Limb (tissue), 2 donors: ENCODE results near the gene TTC14.
"Not testable (repeated sequence)": the region's sequence is repeated elsewhere in the genome, so short reads cannot be mapped to it uniquely, and the experiment has no call there.

Source experiments
- DNase-seq, 2 donors: peaks; one replicate each; pipeline ENCODE4 v3.0.0-alpha.2; 2016; ENCODE audit errors: extremely low spot score in 2 of 2

The TTC14 gene, protein sequence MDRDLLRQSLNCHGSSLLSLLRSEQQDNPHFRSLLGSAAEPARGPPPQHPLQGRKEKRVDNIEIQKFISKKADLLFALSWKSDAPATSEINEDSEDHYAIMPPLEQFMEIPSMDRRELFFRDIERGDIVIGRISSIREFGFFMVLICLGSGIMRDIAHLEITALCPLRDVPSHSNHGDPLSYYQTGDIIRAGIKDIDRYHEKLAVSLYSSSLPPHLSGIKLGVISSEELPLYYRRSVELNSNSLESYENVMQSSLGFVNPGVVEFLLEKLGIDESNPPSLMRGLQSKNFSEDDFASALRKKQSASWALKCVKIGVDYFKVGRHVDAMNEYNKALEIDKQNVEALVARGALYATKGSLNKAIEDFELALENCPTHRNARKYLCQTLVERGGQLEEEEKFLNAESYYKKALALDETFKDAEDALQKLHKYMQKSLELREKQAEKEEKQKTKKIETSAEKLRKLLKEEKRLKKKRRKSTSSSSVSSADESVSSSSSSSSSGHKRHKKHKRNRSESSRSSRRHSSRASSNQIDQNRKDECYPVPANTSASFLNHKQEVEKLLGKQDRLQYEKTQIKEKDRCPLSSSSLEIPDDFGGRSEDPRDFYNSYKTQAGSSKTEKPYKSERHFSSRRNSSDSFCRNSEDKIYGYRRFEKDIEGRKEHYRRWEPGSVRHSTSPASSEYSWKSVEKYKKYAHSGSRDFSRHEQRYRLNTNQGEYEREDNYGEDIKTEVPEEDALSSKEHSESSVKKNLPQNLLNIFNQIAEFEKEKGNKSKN

DNA sequence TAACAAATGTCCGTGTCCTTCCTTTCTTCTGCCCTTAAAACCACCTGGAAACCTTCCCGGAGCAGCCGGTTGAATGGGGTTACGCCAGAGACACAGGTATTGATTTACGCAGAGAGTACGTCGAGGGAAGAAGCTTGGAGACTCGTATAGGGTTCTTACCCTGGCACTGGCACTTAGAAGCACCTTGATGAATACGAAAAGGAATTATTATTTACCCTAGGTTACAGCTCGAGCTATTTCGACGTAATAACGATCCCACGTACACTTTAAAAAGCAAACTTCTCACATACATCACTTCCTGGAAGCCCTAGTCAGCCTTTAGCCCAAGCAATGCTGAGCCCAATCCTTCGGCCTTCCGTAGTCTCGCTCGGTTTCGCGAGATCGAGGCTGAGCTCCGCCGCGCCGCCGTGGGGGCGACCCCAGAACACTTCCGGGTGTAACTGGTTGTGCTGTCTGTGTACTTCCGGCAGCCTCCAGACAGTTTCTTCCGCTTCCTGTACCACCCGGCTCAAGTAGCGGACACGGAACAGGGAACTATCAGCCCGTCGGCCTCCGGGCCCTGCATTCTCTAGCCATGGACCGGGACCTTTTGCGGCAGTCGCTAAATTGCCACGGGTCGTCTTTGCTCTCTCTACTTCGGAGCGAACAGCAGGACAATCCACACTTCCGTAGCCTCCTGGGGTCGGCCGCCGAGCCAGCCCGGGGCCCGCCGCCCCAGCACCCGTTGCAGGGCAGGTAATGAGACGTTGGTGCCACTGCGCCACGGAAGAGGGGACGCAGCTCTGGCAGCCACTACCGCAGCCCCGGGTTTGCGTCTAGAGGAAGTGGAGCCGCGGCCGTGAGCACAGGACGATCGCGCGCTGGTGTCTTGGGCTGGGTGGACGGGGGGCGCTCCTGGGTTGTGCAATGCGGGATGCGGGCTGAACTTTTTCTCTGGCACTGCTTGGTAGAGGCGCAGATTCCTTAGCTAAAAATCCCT is at the start of gene TTC14:
Gene TTC14, plus strand, starts transcription at position 476 of the 979 bp plus-strand sequence. Its CDS starts 99 bp downstream, at position 575.
- peak; percentile 95 to 96 for DNase-seq

DNA sequence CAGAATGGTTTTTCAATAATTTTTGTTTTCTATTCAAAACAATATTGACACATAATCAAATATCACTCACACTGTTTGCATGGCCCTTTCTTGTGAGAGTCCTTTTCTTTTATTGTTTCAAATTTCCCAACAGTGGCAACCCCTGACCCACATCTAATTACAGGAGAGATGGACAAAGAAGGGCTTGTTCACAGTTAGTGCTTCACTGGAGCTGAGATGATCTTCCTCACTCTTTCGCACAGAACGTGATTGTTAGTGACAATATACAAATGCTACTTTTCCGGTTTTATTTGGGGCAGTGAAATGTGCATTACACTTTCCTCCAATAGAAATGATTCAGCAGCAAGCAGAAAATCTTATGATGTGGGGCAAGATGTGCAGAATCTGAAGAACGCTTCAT is 38.6 kb upstream of the TTC14 start:
- no peak for DNase-seq

DNA sequence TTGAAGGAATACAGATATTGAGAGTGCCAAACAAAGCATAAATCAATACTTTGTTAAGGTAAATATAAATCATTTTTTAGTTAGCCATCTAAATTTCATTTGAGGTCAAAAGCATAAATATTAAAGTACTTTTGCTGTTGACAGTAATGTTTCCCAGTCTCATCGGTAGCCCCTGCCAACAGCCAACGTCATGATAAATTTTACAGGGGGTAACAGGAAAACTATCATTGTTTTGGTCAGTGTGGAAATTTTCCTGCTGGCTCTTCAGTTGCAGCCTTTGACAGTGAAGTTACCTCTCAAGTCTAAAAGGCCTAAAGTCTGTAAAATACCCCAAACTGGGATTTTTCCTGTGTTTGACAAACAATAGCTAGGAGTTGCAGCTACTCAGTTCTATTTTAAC is 37.3 kb upstream of the TTC14 start:
- no peak for DNase-seq

DNA sequence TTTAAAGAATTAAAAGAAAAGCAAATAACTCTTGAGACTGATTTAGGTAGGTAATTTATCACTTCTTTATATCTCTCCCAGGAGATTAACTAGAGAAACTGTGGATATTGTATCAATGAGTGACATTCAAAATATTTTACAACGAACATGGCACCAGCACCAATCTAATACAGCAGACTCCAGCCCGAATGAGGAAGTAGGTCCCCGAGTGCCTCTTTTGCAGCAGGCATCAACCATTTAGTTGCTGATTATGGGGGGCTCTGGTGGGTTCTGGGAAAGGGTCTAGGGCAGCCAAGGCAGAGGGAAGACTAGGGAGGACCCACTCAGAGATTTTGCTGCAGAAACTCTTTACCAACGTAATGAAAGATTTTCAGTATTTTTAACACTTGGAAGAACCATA is 31.7 kb upstream of the TTC14 start:
- no peak for DNase-seq

DNA sequence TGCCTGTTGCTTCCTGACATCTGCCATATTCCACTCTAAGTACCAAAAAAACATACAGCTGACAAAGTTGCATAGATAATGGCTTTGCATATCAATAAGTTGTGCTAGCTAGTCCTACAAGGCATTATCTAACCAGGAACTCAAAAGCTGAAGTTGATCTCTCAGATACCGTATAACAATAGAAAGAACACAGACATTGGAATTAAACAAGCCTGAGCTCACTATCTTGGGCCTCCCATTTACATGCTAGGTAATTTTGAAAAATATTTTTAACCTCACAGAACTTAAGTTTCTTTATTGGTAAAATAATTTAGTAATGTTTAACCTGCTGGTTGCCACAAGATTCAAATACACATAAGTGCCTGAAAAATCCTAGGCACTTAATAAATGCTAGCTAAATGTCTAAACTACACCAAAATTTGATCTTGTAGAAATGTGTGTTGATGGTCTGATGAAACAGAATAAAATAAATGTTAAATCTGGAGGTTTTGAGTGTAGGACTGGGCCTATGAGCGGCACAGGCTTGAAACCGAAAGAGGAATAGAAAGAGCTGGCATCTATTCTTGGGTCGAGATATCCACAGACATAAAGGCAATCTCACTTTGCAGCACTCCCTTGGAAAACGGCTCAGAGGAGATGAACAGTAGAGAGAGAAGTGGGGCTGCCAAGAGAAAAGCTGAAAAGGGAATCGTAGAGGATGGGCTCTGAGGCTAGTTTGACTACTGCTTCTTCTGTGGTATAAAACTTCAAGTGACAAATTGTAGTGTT is 29.9 kb upstream of the TTC14 start:
- no peak for DNase-seq

DNA sequence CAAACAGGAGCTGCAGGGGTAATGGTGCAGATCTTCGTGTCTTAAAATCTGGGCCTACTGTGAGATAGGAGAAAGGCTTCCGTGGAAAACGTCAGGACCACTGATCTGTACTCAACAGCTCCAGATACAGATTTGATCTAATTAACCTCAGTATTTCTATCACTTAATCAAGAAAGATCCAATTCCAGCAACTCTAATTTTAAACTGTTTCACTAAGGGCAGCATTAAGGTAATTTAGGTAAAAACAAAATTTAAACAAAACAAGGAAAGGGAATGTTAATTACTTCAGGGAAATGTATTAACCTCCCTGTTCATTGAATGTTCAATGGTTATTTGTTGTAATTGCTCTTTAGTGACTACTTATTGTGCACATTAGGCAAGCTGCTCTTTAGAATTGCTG is 26.4 kb upstream of the TTC14 start:
- DNase-seq: no peak

DNA sequence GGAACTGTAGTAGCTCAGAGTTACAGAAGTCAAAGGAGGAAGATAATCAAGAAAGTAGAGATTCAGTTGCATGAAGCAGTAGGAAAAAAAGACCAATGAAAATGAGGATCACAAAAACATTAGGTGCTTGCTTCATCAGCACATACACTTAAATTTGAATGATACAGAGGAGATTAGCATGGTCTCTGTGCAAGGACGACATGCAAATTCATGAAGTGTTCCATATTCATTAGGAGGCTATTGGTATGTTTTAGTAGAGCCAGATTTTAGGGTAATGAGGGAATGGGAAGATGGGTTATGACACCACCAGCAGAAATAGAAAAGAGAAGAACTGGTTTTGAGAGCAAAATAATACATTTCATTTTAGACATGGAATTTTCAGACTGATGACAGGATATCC is 21.0 kb upstream of the TTC14 start:
- no peak for DNase-seq

DNA sequence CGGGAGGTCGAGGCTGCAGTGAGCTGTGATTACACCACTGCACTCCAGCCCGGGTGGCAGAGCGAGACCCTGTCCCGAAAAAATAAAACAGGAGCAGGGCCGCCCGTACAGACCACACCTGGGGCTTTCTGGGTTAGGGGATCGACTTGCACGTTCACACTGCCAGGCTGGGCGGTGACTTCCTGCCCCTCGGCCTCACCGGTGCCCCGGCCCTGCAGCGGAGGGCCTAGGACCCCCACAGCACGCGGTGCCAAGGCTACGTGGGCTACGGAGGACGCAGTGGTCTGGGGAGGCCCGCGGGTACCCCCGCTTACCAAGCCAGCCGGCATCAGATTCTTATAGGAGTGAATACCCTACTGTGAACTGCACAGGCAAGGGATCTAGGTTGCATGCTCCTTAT is 11.6 kb upstream of the TTC14 start:
- no peak for DNase-seq

DNA sequence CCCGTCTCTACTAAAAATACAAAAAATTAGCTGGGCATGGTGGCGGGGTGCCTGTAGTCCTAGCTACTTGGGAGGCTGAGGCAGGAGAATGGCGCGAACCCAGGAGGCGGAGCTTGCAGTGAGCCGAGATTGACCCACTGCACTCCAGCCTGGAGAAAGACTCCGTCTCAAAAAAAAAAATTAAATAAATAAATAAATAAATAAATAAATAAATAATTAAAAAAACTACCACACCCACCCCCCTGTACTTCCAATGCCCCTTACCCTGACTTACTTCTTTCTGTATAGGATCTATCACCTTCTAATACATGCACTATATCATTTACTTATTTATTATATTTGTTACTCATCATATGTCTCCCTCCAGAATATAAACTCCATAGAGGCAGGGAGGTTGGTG is 8.3 kb upstream of the TTC14 start:
- not testable (repeated sequence) for DNase-seq

DNA sequence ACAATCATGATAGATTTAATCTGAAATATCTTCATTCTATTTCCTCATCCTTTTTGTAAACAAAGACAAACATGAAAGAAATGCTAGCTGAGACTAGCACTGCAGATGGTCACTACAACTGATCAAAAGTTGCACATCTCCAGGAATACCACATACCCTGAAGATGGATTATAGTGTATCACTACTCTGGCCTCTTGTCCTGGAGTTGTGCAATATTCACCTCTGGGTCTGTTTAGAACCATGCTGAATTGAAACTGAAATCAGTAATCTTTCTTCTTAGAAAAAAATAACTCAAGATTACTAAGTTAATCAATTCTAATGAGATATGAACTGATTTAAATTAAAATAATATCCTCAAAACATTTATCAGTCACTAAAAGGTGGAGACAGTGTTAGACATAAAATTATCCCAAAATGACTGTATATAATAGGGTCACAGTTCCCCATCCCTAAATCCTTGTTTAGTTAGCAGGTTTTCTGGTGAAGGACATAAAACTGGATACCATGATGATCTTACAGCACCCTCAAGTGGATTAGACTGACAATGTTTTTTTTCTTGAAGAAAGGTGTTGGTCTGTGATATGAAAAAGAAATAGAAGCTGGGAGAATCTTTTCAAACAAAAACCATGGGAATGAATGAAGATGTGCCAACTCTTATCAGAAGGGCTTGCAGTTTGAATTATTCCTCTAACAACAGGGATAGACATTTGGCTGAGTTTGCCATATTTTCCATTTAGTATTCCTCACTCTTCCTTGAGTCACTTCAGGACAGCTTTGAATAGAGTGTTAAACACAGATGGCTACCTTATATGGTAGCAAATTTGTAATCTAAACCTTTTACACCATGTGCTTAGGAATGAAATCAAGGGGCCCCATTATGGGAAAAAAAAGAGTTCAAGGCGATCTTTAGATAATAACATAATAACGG is 7.1 kb upstream of the TTC14 start:
- DNase-seq: no peak

DNA sequence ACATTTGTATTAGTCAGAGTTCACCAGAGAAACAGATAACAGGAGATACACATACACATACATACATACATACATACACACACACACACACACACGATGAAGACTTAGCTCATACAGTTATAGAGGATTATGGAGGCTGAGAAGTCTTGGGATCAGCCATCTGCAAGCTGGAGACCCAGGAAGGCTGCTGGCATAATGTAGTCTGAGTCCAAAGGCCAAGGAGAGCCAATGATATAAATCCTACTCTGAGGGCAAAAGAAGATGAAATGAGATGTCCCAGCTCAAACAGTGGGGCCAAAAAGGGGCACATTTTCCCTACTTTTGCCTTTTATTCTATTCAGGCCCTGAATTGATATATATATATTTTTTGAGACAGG is 6.4 kb upstream of the TTC14 start:
- DNase-seq: no peak

DNA sequence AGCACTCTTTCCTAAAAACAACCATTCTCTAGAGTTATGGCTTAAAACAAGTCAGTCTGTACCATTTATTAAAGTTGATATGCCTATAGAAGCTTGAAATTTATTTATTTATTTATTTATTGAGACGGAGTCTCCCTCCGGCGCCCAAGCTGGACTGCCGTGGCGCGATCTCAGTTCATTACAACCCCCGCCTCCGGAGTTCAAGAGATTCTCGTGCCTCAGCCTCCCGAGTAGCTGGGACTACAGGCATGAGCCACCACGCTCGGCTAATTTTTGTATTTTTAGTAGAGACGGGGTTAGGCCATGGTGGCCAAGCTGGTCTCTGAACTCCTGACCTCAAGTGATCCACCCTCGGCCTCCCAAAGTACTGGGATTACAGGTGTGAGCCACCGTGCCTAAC is 1.5 kb upstream of the TTC14 start:
- no peak for DNase-seq

DNA sequence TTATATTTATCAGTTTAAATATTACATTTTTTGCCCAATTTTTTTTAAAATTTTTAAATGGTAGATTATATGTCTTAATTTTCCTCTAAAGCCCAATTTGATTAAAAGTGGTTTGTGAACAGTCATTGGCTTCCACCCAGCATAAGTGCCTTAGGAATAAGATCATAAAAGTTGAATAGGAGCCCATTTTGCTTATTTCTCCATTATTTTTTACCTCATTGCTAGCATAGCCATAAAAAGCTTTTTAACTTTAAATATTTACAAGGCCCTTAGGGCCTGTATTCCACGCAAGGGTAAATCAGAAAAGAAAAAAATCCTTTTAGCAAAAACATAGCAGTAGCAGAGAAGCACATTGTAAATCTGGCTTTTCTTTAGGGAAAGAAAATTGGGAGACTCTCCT is 9.0 kb downstream of the TTC14 start:
- DNase-seq: no peak

DNA sequence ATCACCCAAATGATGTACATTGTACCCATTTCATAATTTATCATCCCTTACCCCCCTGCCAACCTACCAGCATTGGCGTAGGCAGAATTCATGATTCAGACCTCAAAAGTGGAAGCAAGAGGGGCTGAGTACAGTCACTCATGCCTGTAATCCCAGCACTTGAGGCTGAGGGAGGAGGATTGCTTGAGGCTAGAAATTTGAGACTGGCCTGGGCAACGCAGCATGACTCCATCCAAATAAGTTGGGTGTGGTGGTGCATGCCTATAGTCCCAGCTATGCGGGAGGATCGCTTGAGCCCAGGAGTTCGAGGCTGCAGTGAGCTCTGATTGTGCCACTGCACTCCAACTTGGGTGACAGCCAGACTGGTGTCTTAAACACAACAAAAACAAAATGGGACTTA is 10.4 kb downstream of the TTC14 start:
- no peak for DNase-seq

DNA sequence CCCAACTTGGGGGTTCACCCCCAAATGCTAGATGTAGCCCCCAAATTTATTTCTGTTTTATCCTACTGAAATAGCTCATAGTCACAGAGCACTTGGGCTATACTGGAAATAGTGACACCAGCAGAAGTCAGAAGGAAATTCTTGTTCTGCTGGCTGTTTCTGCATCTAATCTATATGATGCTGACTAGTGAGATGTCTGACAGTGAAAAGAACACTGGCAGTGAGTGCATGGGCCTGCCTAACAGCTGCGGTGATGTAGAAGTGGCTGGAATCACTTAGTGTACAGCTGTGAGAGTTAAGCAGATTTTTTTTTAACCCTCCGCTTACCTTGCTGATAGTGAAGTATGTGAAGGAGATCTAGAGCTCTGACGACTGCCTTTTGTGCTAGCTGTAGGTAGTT is 14.0 kb downstream of the TTC14 start:
- DNase-seq: no peak

DNA sequence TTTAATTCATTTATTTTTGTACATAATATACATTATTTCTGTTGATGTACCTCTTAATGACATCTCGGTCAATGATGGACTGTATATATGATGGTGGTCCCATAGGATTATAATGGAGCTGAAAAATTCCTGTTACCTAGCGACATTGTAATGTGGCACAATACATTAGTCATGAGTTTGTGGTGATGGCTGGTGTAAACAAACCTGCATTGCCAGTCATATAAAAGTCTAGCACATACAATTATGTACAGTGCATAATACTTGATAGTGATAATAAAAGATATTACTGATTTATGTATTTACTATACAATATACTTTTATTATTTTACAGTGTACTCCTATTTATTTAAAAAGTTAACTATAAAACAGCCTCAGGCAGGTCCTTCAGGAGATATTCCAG is 15.1 kb downstream of the TTC14 start:
- no peak for DNase-seq

DNA sequence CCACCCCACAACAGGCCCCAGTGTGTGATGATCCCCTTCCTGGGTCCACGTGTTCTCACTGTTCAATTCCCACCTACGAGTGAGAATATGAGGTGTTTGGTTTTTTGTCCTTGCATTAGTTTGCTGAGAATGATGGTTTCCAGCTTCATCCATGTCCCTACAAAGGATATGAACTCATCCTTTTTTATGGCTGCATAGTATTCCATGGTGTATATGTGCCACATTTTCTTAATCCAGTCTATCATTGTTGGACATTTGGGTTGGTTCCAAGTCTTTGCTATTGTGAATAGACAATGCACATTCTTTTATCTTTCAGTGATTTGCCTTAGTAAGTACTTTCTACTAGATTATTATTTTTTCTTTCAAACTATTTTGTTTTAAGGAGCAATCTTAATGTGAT is 16.6 kb downstream of the TTC14 start:
- not testable (repeated sequence) for DNase-seq

DNA sequence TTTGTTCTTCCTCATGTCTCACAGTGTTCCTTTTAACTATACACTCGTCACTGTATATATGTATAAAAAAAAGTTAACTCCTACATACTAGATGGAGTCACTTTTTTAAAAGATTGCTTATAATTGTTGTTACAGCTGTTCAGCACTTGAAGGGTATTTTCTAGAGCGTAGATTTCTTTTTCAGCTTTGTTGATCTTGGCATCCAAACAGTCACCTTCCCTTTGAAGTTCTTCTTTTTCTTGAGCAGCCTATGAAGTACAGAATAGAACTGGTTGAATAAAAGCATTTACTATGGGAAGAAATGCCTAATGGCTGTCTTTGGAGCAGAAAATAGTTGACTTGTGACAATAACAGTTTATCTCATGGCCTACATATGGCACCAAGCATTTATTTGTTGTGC is 17.8 kb downstream of the TTC14 start:
- no peak for DNase-seq

DNA sequence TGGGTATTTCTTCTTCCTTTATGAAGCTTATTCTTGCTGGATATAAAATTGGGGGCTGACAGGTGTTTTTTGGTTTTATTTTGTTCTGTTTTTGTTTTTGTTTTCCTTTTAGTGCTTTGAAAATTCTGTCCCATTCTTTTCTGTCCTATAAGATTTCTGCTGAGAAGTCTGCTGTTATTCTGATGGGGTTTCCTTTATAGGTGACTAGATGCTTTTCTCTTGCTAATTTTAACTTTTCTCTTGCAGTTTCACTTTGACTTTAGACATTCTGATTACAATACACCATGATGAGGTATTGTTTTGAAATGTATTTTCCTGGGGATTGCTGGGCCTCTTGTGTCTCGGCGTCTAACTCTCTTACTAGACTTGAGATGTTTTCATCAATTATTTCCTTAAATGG is 22.8 kb downstream of the TTC14 start:
- no peak for DNase-seq

DNA sequence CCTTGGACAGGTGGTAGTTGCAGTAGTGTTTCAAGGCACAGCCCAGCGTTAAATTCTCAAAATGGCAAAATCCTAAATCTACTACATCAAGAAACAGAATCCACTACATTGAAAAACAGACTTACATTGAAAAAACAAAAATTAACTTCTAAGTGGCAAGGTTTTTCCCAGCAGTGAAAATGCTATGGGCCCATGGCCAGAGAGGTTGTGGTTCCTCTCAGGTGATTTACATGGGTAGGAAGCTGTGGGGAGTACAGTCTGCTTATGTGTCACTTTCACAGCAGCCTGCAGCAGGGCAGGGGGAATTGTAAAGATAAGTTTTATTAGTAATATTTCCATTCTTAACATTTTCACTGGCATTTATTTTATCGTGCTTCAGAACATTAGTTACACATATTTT is 24.9 kb downstream of the TTC14 start:
- no peak for DNase-seq
